ENCODE data around the gene TMEM44.

The TMEM44 gene

DNA sequence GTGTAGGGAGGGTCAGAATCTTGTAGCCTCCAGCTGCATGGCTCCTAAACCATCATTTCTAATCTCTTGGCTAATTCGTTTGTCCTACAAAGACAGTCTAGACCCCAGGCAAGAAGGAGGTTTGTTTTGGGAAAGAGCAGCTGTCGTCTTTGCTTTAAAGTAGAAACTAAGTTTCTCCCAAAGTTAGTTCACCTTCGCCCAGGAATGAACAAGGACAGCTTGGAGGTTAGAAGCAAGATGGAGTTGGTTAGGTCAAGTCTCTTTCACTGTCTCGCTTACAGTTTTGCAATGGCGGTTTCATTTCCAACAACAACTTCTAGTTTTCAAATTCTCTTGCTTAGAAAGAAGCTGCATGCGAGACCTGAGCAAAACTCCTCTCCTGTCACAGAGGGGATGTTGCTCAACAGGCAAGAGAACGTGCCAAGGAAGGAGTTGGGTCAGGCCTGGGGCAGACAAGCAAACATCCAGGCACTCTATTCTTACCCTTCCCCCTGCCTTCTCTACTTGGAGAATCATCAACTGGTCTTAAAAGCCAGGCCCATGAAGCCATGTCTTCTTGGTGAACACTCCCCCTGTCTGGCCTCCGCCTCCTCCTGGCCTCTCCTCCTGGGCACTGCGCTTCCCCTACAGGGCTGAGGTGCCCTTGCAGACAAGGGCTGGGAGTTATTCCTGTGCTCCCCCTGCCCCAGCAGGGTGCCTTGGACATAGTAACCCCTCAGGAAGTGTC, 57.6 kb downstream of the TMEM44 start:
- peaks cover 12% of the 10 kb centered on the region for H3K4me1 ChIP-seq (ENCODE audit: low read length)
- no peaks in the 10 kb centered on the region for H3K9me3 ChIP-seq (ENCODE audit: insufficient read depth, low read length)
- no peaks in the 10 kb centered on the region for H3K79me2 ChIP-seq (ENCODE audit: low read length)
- no peak overlapping the region for H3K4me3 ChIP-seq (ENCODE audit: low read length)
- H3K4me2 ChIP-seq (ENCODE audit: low read length), result no peak overlapping the region
- no peak overlapping the region for H3K27ac ChIP-seq (ENCODE audit: low read length)
- H4K20me1 ChIP-seq (ENCODE audit: insufficient read depth, low read length), result no peaks in the 10 kb centered on the region
- H3K27me3 ChIP-seq (ENCODE audit: low read depth, low read length), result peaks cover 7% of the 10 kb centered on the region
- TF ChIP-seq, protein P1, sequence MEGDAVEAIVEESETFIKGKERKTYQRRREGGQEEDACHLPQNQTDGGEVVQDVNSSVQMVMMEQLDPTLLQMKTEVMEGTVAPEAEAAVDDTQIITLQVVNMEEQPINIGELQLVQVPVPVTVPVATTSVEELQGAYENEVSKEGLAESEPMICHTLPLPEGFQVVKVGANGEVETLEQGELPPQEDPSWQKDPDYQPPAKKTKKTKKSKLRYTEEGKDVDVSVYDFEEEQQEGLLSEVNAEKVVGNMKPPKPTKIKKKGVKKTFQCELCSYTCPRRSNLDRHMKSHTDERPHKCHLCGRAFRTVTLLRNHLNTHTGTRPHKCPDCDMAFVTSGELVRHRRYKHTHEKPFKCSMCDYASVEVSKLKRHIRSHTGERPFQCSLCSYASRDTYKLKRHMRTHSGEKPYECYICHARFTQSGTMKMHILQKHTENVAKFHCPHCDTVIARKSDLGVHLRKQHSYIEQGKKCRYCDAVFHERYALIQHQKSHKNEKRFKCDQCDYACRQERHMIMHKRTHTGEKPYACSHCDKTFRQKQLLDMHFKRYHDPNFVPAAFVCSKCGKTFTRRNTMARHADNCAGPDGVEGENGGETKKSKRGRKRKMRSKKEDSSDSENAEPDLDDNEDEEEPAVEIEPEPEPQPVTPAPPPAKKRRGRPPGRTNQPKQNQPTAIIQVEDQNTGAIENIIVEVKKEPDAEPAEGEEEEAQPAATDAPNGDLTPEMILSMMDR (IDR thresholded peaks at IDR 0.05; ENCODE audit: low read depth, low read length), result no peak
- TF ChIP-seq EZH2phosphoT487 (IDR thresholded peaks at IDR 0.05; ENCODE audit: low read depth), result no peak
- no peaks in the 10 kb centered on the region for H3K36me3 ChIP-seq (replicated peaks; ENCODE audit: low read depth, low read length)
- H3K9ac ChIP-seq (ENCODE audit: low read length), result no peak overlapping the region
- H2AFZ ChIP-seq (ENCODE audit: low read depth, low read length), result no peak overlapping the region

DNA sequence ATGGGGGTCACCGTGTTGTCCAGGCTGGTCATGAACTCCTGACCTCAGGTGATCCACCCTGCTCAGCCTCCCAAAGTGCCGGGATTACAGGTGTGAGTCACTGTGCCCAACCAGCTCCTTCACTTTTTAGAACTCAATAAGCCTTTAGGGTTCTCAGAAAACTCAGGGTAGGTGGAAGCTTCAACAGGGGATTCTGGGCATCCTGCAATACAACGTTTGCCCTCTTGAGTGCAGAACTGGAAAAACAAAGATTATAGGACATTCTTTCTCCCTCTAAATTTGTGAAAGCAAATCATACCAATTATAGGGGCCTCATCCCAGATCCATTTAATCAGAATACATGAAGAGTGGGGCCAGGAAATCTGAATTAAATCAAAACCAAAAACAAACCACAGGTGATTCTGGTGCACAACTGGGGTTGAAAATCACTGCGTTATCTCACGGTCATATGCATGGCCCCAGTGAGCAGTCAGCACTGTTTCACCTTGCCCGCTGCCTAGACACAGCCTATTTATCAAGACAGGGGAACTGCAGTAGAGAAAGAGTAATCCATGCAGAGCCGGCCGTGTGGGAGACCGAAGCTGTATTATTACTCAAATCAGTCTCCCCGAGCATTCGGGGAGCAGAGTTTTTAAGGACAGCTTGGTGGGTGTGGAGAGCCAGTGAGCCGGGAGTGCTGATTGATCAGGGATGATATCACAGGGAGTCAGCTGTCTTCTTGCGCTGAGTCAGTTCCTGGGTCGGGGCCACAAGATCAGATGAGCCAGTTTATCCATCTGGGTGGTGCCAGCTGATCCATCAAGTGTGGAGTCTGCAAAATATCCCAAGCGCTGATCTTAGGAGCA, 58.4 kb downstream of the TMEM44 start:
- no peak overlapping the region for H2AFZ ChIP-seq (ENCODE audit: low read depth, low read length)
- H4K20me1 ChIP-seq (ENCODE audit: insufficient read depth, low read length), result no peaks in the 10 kb centered on the region
- no peaks in the 10 kb centered on the region for H3K36me3 ChIP-seq (replicated peaks; ENCODE audit: low read depth, low read length)
- H3K27ac ChIP-seq (ENCODE audit: low read length), result no peak overlapping the region
- no peak overlapping the region for H3K4me2 ChIP-seq (ENCODE audit: low read length)
- peaks cover 12% of the 10 kb centered on the region for H3K27me3 ChIP-seq (ENCODE audit: low read depth, low read length)
- no peak overlapping the region for H3K4me3 ChIP-seq (ENCODE audit: low read length)
- peaks cover 20% of the 10 kb centered on the region for H3K4me1 ChIP-seq (ENCODE audit: low read length)
- H3K79me2 ChIP-seq (ENCODE audit: low read length), result no peaks in the 10 kb centered on the region
- H3K9ac ChIP-seq (ENCODE audit: low read length), result no peak overlapping the region
- no peak for TF ChIP-seq EZH2phosphoT487 (IDR thresholded peaks at IDR 0.05; ENCODE audit: low read depth)
- TF ChIP-seq, protein P1 (IDR thresholded peaks at IDR 0.05; ENCODE audit: low read depth, low read length), result no peak
- H3K9me3 ChIP-seq (ENCODE audit: insufficient read depth, low read length), result no peaks in the 10 kb centered on the region

DNA sequence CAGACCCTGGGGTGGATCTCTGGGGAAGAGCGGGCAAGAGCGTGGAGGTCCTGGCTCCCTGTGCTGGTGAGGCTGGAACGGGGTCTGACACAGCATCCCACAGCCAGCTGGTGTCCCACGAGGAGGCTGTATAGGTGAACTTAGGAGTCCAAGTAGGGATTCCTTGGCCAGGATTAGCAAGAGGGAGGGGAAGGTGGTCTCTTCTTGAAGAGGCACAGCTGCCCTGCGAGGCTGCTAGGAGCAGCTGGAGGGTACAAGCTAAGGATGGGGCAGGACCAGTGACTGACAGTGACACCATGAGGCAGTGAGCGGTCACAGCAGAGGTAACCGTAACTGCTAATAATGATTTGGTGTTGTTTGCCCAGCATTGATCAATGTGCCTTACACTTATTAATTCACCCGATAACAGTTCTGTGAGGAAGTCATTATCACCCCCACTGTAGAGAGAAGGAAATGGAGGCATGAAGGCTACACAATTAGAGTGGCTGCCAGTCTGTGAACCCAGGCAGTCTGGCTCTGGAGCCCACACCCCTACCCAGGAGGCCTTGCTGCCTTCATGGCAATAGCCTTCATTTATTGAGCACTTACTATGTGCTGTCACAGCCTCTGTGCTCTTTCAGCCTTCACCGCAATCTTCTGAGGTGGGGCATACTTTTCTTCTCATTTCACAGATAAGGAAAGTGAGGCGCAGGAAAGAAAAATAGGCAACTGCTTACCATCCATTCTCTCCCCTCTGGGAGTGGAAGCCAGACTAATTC, 59.4 kb downstream of the TMEM44 start:
- Histone ChIP-seq H3K36me3 (replicated peaks; ENCODE audit: low read depth, low read length) (no peaks in the 10 kb centered on the region), H3K27me3 (ENCODE audit: low read depth, low read length) (peaks cover 13% of the 10 kb centered on the region), H3K9ac (ENCODE audit: low read length) (no peak overlapping the region), H4K20me1 (ENCODE audit: insufficient read depth, low read length) (no peaks in the 10 kb centered on the region), H3K4me3 (ENCODE audit: low read length) (no peak overlapping the region), H3K4me2 (ENCODE audit: low read length) (no peak overlapping the region), H3K27ac (ENCODE audit: low read length) (no peak overlapping the region), H2AFZ (ENCODE audit: low read depth, low read length) (0 out of 2 replicates have a peak overlapping the region, but pooled peaks have one; percentile 31), H3K9me3 (ENCODE audit: insufficient read depth, low read length) (no peaks in the 10 kb centered on the region), H3K79me2 (ENCODE audit: low read length) (no peaks in the 10 kb centered on the region), H3K4me1 (ENCODE audit: low read length) (peaks cover 21% of the 10 kb centered on the region)
- TF ChIP-seq, protein P1 (IDR thresholded peaks at IDR 0.05; ENCODE audit: low read depth, low read length), result peak; percentile 88
- TF ChIP-seq EZH2phosphoT487 (IDR thresholded peaks at IDR 0.05; ENCODE audit: low read depth), result no peak
